SIG-M5 (cell line): ENCODE data around the gene ERCC8.

ENCODE experiments used
- DNase-seq: peaks from one replicate; lab custom pipeline; 2025; lab: John Stamatoyannopoulos, UW

ERCC8 gene

GRCh38 chr5:60835554-60835953 is 109.3 kb downstream of the ERCC8 start:
- no peak for DNase-seq

- no peak for DNase-seq
Observed at GRCh38 chr5:60833520-60833919, 111.3 kb downstream of the ERCC8 start.

- DNase-seq = no peak
Observed at GRCh38 chr5:60830581-60831127, 114.2 kb downstream of the ERCC8 start.

- no peak for DNase-seq
Observed at GRCh38 chr5:60829490-60830266, 115.2 kb downstream of the ERCC8 start.

- DNase-seq = no peak
Observed at GRCh38 chr5:60827201-60827600, 117.7 kb downstream of the ERCC8 start.

DNA sequence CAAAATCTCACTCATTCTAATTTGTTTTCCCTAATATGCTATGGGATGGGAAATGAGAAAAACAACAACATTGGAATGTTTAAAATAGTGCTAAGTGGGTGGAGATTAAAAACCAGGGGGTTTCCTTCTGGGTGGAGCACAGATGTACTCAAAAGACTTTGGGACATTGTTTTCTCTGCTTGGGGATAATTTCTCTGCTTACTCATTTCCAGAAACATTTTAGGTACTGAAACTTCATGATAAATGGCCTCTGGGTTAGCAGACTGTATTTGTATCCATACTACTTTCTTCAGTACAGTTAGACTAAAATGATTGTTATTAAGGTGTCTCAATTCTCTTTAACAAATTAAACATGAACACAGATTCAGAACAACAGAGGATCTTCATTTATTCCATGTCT is 118.2 kb downstream of the ERCC8 start:
- DNase-seq = no peak
